GM18511 (cell line): Measurements from ENCODE around the gene PSAP.

Source experiments
- ATAC-seq: cut with Tn5 transposase; IDR thresholded peaks from one replicate; pipeline ENCODE4 v1.9.1; 2021; ENCODE audit warnings: mild to moderate bottlenecking, moderate library complexity; ENCODE audit not compliant: unreplicated experiment

Gene PSAP

DNA sequence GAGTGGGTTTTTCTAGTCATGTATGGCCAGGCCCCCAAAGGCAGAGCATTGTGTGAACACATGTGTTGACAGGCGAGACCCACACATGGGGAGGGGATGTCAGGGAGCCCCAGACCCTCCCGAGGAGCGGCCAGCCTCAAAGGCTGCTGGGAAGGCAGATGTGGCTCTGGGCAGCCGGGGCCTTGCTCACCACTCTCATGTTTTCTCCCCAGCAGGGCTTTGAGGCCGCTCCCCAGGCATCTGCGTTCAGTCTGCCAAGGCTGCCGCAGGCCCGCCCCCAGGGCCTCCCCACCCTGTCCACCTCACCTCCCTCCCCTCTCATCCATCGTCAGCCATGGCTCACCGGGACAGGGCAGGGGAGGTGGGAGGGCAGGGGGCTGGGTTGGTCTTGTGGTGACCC is 61.2 kb downstream of the PSAP start:
- no peak for ATAC-seq

- ATAC-seq: no peak
Observed at GRCh38 chr10:71788954-71789353, 62.1 kb downstream of the PSAP start.

- no peak for ATAC-seq
Observed at GRCh38 chr10:71784679-71785272, 66.3 kb downstream of the PSAP start.

- ATAC-seq: no peak
Observed at GRCh38 chr10:71783917-71784678, 67.0 kb downstream of the PSAP start.

DNA sequence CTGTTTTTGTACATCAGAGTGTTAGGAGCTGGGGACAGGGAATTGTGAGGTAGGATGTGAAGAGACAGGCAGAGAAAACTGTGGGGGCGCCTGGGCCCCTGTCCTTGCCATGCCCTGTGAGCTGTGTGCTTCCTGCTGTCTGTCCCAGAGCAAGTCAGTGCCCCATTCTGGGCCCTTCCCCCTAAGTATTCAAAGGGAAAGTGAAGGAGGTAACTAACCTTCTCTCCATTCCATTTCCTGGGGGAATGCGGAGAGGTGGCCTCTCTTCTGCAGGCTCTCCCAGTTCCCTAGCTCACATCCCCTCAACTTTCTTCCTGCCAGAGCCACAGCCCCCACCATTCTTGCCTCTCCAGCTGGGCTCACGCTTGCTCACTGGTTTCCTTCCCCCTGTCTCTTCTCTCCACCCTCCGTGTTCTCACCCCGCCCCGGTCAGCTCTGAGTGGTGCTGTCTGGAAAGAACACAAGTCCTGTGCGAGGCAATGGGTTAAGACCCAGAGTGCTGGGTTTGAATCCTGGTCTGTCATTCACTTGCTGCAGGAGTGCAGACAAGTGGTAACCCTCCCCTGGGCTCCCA is 68.0 kb downstream of the PSAP start:
- no peak for ATAC-seq

DNA sequence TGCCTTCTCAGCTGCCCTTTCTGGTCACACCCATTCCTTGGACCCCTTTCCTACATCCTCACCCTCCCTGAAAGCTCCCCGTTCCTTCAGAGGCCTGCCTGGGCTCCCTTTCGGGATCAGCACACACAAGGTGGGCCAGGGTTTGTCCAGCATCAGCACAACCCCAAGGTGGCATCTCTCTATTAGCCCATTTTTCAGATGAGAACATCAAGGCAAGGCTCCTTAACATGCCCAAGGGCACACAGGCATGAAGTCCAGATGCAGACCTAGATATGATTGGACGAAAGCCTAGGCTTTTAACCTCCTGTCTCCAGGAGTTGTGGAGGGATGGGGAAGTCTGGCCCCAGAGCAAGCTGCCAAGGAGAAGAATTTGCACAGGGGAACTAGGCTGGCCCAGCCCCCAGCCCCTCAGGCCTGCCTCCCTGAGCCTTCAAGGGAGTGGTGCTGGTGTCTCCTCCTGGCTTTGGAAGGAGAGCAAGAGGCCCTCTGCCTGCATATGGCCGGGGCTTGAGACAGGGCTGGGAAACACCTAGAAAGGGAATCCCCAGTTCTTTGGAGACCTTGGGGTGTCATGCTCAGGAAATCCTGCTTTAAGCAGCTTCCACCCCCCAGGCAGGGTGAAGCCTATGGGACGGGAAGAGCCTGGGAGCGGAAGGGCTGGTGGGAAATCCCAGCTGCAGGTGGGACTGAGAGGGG is 68.7 kb downstream of the PSAP start:
- ATAC-seq: no peak

GRCh38 chr10:71780719-71781118 is 70.3 kb downstream of the PSAP start:
- no peak for ATAC-seq

DNA sequence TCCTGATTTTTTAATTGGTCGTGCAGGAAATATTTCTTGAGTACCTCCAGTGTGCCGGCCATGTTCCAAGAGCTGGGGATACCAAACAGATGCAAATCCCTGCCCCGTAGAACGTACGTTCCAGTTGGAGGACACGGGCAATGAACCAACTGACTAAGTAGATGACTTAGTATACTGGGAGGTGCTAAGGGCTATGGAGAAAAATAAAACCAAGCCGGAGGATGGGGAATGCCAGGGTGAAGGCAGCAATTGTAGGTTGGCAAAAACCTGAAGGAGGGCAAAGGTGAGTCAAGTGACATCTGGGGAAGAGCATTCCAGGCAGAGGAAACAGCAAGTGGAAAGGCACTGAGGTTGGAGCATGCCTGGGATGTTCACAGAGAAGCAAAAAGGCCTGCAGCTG is 70.9 kb downstream of the PSAP start:
- no peak for ATAC-seq

GRCh38 chr10:71779641-71780040 is 71.4 kb downstream of the PSAP start:
- ATAC-seq: no peak

- ATAC-seq: no peak
Observed at GRCh38 chr10:71778071-71778825, 72.8 kb downstream of the PSAP start.

GRCh38 chr10:71777213-71777985 is 73.7 kb downstream of the PSAP start:
- no peak for ATAC-seq

- no peak for ATAC-seq
Observed at GRCh38 chr10:71776481-71776925, 74.5 kb downstream of the PSAP start.

DNA sequence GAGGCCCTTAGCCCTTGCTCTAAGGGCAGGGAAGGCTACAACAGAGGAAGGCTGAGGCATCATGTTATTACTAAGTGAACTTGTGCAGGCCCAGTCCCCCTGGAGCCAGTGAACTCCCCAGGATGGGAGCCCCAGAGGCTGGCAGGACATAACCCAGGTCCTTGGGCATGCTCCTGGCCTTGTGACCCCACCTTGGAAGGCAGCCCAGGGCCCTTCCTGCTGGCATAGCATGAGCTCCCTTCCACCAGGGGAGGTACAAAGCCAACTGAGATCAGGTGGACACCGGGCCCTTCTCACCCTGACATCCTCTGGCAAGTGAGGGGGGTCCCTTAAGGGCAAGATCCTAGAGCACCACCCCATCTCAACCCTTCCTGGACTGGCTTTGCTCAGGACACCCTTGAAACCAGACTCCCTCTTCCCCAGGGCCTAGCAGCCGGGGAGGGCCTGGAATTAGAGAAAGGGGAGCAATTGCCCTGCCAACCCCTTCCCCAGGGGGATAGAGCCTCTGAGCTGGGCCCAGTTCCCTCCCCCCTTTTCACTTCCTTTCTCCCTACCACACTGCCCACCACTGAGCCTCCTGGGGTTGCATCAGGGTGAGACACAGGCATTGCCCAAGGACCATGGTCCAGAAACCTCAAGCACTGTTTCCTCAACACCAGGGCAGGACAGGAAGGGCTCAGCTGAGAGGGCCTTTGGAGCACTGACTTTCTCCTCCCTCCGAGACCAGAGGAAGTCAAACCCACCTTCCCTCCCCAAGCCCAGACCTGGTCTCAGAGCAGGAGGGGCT is 75.9 kb downstream of the PSAP start:
- ATAC-seq: no peak

GRCh38 chr10:71773221-71773971 is 77.7 kb downstream of the PSAP start, which contains the start of gene VSIR:
Gene VSIR (minus strand): TSS chr10:71773520. CDS start chr10:71773439, 81 bp downstream.
- ATAC-seq: peak; percentile 55

DNA sequence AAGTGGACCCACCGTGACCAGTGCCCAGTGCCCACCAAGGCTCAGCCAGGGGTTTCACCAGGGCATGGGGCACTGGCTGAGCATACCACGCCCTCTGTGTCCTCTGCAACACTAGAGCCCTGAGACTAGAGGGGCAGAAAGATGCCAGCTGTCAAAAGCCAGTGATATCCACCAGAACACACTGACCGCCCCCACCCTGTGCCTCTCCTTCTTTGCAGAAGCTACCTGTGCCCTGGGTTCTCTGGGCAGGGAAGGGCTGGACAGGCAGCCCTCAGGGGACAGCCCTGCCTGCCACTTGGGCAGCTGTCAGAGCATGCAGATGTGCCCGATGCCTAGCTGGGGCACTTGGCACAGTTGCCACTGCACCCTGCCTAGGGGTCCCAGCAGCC is 78.2 kb downstream of the PSAP start:
- ATAC-seq: no peak

GRCh38 chr10:71771821-71772617 is 79.0 kb downstream of the PSAP start:
- no peak for ATAC-seq

DNA sequence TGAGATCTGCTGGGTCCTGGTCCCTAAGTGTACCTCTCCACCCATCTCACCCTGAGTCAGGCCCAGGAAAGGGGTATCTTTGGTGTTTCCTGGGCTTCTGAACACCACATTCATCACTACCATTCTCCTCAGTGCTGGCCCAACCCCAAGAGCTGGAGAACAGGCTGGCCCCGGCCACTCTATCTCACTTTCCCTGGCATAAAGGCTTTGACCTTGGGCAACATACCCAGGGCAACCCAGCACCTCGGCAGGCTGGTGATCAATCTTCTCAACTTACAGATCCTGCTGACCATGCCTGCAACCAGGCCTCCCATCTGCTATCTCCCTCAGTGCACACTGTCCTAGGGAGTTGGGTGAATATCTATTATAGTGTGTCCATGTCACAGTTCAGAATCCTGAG is 79.8 kb downstream of the PSAP start:
- no peak for ATAC-seq

DNA sequence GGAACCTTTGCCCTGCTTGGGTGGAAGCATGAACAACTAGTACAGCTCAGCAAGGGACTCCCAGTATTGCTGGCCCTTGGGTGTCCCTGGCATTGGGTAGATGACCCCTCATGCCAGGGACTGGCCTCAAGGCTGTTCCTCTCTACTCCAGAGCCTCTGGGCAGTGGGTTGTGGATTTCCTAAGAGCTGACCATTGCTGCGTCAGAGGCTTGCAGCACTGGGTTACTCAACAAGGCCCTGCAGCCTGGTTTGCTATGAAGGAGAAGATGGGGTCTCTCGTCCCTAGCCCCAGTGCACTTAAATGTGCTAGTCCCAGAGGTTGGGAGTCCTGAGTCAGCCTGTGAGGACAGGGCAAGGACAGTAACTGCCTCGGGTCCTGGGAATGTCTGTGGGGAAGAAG is 80.3 kb downstream of the PSAP start:
- no peak for ATAC-seq
